GM12878 (cell line): ENCODE measurements around the gene SLU7. TPM values are rescaled to one million over a fixed set of nuclear protein-coding genes. Genes with fewer than 3 reads are reported as not detected.
A peak's percentile ranks its signal among the peaks of the same experiment; 100 is the strongest.

Experiments used
- ATF7 ChIP-seq: fragments of 450-650 bp; IDR thresholded peaks from 2 replicates; pipeline ENCODE4 v1.6.1; 2016; ENCODE audit warnings: low read depth, mild to moderate bottlenecking
- E2F8 ChIP-seq: fragments of 450-650 bp; IDR thresholded peaks from 2 replicates; pipeline ENCODE4 v1.6.1; 2018; ENCODE audit warnings: mild to moderate bottlenecking, low read depth, moderate library complexity; ENCODE audit not compliant: partially characterized antibody
- HDAC2 ChIP-seq: fragments of 200-600 bp; sonication (generic); IDR thresholded peaks from 2 replicates; pipeline ENCODE4 v1.6.1; 2017
- IRF4 ChIP-seq: IDR thresholded peaks from 2 replicates; pipeline ENCODE4 v1.6.1; 2011; ENCODE audit warnings: low read depth, low read length
- JUND ChIP-seq: IDR thresholded peaks from 2 replicates; pipeline ENCODE4 v1.6.1; 2012; ENCODE audit warnings: low read depth, mild to moderate bottlenecking, low read length, improper control_type of control experiment, moderate library complexity
- LARP7 ChIP-seq: fragments of 450-650 bp; IDR thresholded peaks from 2 replicates; pipeline ENCODE4 v1.6.1; 2017; ENCODE audit warnings: mild to moderate bottlenecking
- MTA3 ChIP-seq: IDR thresholded peaks from 2 replicates; pipeline ENCODE4 v1.6.1; 2012; ENCODE audit warnings: low read length, inconsistent platforms, borderline replicate concordance
- RBBP5 ChIP-seq: fragments of 200-600 bp; sonication (generic); conservative IDR thresholded peaks from 2 replicates; pipeline ENCODE4 v1.6.1; 2016
- SKIL ChIP-seq: fragments of 450-650 bp; IDR thresholded peaks from 2 replicates; pipeline ENCODE4 v1.6.1; 2017; ENCODE audit warnings: mild to moderate bottlenecking, low read depth, inconsistent platforms; ENCODE audit not compliant: poor library complexity, severe bottlenecking
- STAT3 ChIP-seq: IDR thresholded peaks from 2 replicates; pipeline ENCODE4 v1.6.1; 2011; ENCODE audit warnings: low read depth, low read length, improper control_type of control experiment
- TCF3 ChIP-seq: IDR thresholded peaks from 2 replicates; pipeline ENCODE4 v1.6.1; 2012; ENCODE audit warnings: low read depth, mild to moderate bottlenecking, low read length, borderline replicate concordance; ENCODE audit not compliant: insufficient read depth
- USF1 ChIP-seq: IDR thresholded peaks from 2 replicates; pipeline ENCODE4 v1.6.1; 2011; ENCODE audit warnings: borderline replicate concordance, low read depth, mild to moderate bottlenecking, moderate library complexity, mixed read lengths, low read length; ENCODE audit not compliant: insufficient read depth; ENCODE audit errors: extremely low read length
- polyA plus RNA-seq, 11 experiments: library from polyadenylated mRNA; depleted of rRNA in 4 of 11; unstranded in 6 of 11; stranded (reverse) in 5 of 11; fragments of >200 nt; fragmentation: Nextera tagmentation in 4 of 11; fragmentation: Illumina TruSeq in 1 of 11; extraction: Ambion mirVana in 4 of 11; extraction: Trizol in 1 of 11; gene quantifications; 1 replicate in 1 of 11; 2 replicates in 10 of 11; pipeline versions ENCODE4 v1.2.1 to v1.2.3, GENCODE V29; 2011 to 2016; ENCODE audit warnings: inconsistent platforms in 2 of 11, missing spikeins in 2 of 11, low read depth in 1 of 11
- total RNA-seq, 4 experiments: library from RNA; depleted of rRNA in 3 of 4; stranded (reverse); fragments of >200 nt in 3 of 4; fragmentation: Illumina TruSeq in 1 of 4; extraction: Trizol in 1 of 4; gene quantifications; 2 replicates each; pipeline versions ENCODE4 v1.2.1 to v1.2.3, GENCODE V29; 2013 to 2021

SLU7 gene
- total and polyA plus RNA-seq, 10 of the 15 experiments (the other 5 are each of a cell fraction or from before 2014, with no cell fraction given) = 32.7 to 55.2 (median 46.6) TPM

GRCh38 chr5:160467555-160468362 lies 48.9 kb upstream of the SLU7 start (continued):
- peak; percentile 63 for TF ChIP-seq E2F8
- TF ChIP-seq MTA3 = peak; percentile 79
- peak; percentile 69; the same call in 1 of the 2 replicates for TF ChIP-seq TCF3
- TF ChIP-seq ATF7 = peak; percentile 75
- TF ChIP-seq STAT3 = peak; percentile 57; the same call in 1 of the 2 replicates
- peak; percentile 18 for TF ChIP-seq USF1
- peak; percentile 93 for TF ChIP-seq SKIL
- TF ChIP-seq RBBP5 = no peak
- peak; percentile 53; the same call in 1 of the 2 replicates for TF ChIP-seq HDAC2
- TF ChIP-seq LARP7 = peak; percentile 94
- TF ChIP-seq JUND = no peak
- TF ChIP-seq IRF4 = peak; percentile 70
- TF ChIP-seq, all 136 proteins: peak for 86
